ENCODE results near the gene ABHD14A.
A peak's percentile ranks its signal among the peaks of the same experiment; 100 is the strongest.

ABHD14A gene

GRCh38 chr3:51958603-51959521 lies 16.0 kb upstream of the ABHD14A start:
- no peak for DNase-seq

GRCh38 chr3:51959651-51960050 lies 15.2 kb upstream of the ABHD14A start:
- no peak for DNase-seq

- DNase-seq = no peak
Observed at GRCh38 chr3:51960386-51960785, 14.5 kb upstream of the ABHD14A start.

GRCh38 chr3:51961011-51961410 lies 13.9 kb upstream of the ABHD14A start:
- DNase-seq = no peak

GRCh38 chr3:51961602-51962569 lies 13.0 kb upstream of the ABHD14A start:
- DNase-seq = no peak

GRCh38 chr3:51962854-51963530 lies 11.9 kb upstream of the ABHD14A start:
- DNase-seq = no peak

GRCh38 chr3:51963951-51964451 lies 10.9 kb upstream of the ABHD14A start:
- no peak for DNase-seq

GRCh38 chr3:51964521-51964920 lies 10.3 kb upstream of the ABHD14A start:
- no peak for DNase-seq

GRCh38 chr3:51966016-51966415 lies 8.8 kb upstream of the ABHD14A start:
- no peak for DNase-seq

GRCh38 chr3:51966486-51966885 lies 8.4 kb upstream of the ABHD14A start:
- DNase-seq = no peak

GRCh38 chr3:51966922-51967383 lies 7.9 kb upstream of the ABHD14A start:
- no peak for DNase-seq

GRCh38 chr3:51967384-51968169 lies 7.3 kb upstream of the ABHD14A start, which contains the start of gene PCBP4:
Gene PCBP4 (minus strand): TSS chr3:51967454. CDS start chr3:51961240, 6,214 bp downstream.
- DNase-seq = peak; percentile 91

GRCh38 chr3:51968170-51968775 lies 6.6 kb upstream of the ABHD14A start:
- DNase-seq = no peak

GRCh38 chr3:51968883-51969678 lies 5.8 kb upstream of the ABHD14A start:
- no peak for DNase-seq

- DNase-seq = no peak
Observed at GRCh38 chr3:51969841-51970240, 5.0 kb upstream of the ABHD14A start.

GRCh38 chr3:51970606-51971300 lies 4.1 kb upstream of the ABHD14A start:
- DNase-seq = no peak

GRCh38 chr3:51971350-51971749 lies 3.5 kb upstream of the ABHD14A start:
- DNase-seq = no peak

- no peak for DNase-seq
Observed at GRCh38 chr3:51974277-51974962, 444 bp upstream of the ABHD14A start.

Data from islet precursor cell (in vitro differentiated cells).